HG03460 (cell line): ENCODE results near the gene RACK1.
A peak's percentile ranks its signal among the peaks of the same experiment; 100 is the strongest.

Experiments
- ATAC-seq: cut with Tn5 transposase; IDR thresholded peaks from one replicate; pipeline ENCODE4 v1.9.1; 2021; ENCODE audit not compliant: unreplicated experiment

Gene RACK1

DNA sequence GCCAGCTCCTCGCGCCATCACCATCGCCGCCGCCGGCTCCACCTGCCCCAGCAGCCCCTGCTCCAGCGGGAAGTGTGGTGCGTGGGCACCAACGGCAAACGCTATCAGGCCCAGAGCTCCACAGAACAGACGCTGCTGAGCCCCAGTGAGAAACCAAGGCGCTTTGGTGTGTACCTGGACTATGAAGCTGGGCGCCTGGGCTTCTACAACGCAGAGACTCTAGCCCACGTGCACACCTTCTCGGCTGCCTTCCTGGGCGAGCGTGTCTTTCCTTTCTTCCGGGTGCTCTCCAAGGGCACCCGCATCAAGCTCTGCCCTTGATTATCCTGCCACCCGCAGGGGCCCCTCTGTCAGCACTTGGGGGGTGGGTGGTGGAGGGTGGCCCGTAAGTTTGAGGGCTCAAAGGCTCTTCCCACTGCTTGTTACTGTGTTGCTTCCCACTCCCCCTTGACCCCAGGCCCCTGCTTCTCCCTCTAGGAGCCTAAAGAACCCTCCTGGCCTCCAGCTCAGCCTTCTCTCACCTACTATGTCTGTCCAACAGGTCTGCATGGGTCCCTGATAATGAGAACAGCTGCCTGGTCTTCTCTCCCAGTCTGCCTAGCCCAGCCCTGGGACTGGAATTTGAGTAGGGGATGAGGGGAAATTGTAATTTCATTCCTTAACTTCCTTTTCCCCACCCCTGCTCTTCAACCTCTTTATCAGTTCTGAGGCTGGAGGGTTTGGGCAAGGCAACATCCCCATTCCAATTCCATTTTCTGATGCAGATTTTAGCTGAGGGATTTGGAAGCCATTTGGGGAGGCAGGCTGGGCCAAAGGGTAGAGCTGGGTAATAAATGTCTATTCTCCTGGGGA is 9.0 kb downstream of the RACK1 start:
- ATAC-seq, result no peak

GRCh38 chr5:181233801-181234454 is 9.8 kb downstream of the RACK1 start:
- ATAC-seq, result no peak

DNA sequence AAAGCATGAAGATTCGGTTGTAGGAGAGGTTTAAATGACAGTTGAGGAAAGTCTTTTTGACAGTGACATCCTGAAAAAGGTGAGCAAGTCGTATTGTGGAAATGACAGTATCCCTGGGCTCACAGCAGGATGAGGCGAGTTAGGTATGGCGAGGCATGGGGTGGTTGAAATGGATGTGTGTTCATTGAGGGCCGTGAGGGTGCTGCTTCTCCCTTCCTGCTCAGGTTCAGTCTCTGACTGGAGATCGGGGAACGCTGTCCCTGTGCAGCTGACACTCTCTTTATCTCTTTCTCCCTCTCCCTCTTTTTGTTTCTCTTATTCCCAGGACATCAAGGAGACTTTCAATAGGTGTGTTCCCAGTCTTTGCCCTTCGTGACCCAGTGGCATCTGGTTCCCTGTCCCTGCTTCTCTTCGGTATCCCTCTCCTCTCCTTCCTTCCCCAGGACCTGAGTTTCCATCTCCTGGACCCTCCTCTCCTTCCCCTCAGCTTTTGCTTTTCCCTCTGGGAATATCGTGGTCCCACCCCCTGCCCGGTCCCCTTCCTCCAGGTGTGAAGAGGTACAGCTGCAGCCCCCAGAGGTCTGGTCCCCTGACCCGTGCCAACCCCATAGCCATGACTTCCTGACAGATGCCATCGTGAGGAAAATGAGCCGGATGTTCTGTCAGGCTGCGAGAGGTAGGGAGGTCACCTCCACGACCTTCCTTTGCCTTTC is 10.5 kb downstream of the RACK1 start:
- no peak for ATAC-seq

- ATAC-seq, result no peak
These were observed 11.1 kb downstream of the RACK1 start for GRCh38 chr5:181232593-181232992.

GRCh38 chr5:181231432-181231831 is 12.3 kb downstream of the RACK1 start:
- no peak for ATAC-seq

GRCh38 chr5:181230551-181230950 is 13.2 kb downstream of the RACK1 start:
- ATAC-seq, result no peak

- ATAC-seq, result no peak
These were observed 13.7 kb downstream of the RACK1 start for GRCh38 chr5:181229996-181230395.

- no peak for ATAC-seq
These were observed 19.1 kb downstream of the RACK1 start for GRCh38 chr5:181224390-181225229.

DNA sequence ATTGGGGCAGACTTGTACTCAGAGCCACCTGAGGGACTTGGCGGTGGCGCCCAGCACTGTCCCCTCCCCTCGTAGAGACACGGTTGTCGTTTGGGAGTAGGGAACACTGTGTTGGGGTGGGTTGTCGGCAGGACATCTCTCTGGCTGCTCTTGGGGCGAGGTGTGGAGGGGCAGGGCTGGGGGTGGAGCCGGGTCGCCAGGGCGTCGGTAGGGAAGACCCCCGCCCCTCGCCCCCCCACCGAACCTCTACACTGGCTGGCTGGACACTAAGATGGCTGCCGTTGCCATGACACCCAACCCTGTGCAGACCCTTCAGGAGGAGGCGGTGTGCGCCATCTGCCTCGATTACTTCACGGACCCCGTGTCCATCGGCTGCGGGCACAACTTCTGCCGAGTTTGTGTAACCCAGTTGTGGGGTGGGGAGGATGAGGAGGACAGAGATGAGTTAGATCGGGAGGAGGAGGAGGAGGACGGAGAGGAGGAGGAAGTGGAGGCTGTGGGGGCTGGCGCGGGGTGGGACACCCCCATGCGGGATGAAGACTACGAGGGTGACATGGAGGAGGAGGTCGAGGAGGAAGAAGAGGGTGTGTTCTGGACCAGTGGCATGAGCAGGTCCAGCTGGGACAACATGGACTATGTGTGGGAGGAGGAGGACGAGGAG is 19.8 kb downstream of the RACK1 start:
- peak; percentile 3 for ATAC-seq

DNA sequence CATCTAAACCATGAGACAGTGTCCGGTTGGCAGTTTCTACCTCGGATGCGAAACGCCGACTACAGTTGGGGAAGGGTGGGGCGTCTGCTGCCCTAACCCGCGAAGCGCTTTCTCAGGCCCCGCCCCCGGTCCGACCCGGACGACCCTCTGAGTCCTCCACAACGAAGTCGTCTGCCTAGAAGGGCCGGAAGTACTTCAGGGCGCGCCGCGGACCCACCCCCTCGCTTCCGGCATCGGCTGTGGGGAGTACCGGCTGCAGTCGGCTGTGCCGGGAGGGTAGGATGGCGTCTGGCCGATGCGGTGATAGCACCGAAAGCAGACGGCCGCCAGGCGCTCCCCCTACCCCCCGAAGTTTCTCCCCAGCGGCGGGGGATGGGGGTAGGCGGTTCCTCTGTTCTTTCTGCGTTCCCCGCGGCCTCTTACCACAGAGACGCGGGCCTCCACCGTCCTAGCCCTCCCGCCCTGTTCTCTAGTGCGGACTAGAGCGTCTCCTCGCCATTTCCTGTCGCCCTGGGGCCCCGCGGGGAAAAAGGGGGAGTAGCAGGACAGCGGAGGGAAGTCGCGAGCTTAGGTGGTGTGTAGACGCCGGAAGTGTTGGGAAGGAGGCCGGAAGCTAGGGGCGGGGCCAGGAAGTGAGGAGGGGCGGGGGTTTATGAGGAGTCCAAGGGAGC is 20.5 kb downstream of the RACK1 start, which contains the start of gene TRIM41:
TRIM41 (plus strand) TSS at position 224 of the 671 bp plus-strand sequence. CDS start 719 bp downstream, outside the sequence.
- ATAC-seq, result peak; percentile 61

DNA sequence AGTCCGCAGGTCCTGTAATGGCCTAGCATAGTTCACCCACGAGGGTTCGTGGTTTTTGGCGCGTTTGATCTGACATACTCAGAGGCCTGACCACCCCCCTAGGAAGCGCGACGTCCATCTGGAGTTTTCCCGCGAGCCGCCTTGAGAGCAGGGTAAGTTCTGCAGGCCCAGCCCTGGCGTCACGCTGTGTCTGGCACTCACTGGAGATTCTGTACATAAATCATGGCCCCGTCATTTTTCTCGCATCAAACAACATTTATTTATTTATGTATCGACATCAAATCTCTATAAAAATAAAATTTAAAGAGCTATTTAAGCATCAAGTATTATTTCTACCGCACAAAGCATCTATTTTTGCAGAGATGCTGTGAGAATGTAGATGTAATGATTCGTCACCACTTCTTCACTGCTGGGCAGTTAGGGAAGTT is 21.1 kb downstream of the RACK1 start:
- peak; percentile 4 for ATAC-seq

GRCh38 chr5:181221792-181222629 is 21.7 kb downstream of the RACK1 start:
- peak; percentile 28 for ATAC-seq

DNA sequence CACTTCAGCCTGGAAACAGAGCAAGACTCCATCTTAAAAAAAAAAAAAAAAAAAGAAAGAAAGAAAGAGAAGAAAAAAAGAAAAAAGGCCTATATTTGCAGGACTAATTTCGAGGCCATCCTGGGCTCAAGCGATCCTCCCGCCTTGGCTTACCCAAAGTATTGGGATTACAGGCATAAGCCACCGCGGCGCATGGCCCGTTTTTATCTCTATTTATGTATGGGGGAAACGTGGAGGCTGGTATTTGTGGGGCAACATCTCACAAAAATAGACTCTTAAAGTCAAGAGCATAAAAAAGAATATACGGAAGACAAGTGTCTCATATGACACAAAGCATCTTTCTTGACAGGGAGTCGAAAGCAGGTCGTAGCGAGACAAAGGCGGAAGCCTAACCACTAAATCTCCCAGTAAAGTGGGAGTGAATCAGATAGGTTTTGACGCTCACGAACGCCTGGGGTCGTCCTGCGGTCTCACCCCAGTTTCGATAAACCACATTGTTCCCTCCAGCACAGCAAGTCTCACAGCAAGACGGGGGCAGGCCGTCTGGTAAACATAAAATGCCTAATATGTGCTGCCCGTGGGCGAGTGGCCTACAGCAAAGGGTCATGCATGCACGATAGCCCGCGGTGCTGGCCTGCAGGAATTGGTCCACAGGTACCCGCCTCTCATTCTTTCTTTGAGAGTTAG is 22.5 kb downstream of the RACK1 start:
- ATAC-seq, result no peak

DNA sequence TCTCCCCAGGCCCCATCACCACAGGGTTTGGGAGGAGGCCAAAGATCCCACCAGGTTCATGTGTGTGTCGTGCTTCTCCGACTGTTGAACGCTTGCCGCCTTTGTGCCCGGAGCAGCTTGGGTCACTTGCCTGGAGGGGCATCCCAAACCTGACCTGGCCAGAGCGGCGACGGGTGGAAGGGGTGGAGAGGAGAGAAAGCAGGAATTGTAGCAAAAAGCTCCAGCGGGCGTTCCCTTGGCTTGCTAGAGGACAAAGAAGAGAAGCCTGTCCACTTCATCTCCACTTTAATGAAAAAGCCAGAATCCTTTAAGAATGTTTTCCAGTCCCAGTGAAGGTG is 23.6 kb downstream of the RACK1 start:
- no peak for ATAC-seq

DNA sequence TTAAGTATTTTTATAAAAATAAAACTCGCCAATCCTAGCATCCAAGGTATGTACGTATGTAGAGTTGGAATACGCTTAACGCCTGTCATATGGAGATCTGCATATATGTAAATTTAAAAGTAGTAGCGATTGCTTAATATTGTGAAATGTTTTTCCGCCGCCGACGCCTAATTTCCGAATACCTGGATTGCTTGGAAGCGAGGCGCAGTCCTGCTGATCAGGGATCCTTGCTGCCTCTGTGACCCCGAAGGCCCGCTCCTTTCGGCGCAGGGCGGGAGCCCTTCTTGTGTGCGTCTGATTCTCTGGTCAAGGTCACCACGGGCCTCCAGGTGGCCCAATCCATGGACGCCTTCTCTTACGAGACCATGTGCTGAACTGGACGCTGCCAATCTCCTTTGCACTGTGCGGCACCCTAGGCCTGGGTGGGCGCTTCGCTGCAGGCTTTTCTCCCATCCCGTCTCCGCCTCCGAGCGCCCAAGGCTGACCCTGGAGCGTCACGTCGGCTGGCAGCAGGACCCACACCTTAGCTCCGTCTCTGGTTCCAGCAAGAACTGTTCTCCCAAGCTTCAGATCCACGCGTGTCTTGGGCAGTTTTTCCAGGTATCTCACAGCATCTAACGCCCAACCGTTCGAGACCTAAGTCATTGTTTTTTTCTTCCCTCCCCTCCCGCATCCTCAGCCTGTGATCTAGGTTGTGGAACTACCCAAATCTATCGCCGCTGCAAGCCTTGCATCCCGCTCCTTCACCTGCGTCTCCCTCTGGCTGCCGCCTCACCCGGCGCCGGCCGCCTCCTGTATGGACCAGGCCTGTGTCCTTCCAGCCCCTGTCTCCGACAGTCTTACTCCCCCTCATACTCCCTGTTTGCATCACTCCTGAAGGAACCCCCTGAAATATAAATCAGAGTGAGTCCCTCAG is 24.2 kb downstream of the RACK1 start:
- ATAC-seq, result no peak

DNA sequence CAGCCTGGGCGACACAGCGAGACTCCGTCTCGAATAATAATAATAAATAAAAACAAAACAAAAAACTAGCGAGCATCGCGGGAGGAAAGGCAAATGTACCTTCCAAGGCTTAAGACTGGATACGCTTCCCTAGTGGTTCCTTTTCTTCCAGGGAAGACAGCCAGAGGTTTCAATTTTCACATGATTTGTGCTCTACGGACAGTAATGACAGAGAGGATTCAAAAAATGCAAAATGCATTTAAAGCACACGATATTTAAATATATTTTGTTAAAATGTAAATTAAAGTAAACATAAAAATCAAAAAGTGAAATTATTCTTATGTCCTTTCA is 24.9 kb downstream of the RACK1 start:
- ATAC-seq, result no peak

- peak; percentile 19 for ATAC-seq
These were observed 26.0 kb downstream of the RACK1 start for GRCh38 chr5:181217803-181218062.
